ENCODE results near the gene CREB5. TPM values are rescaled to one million over a fixed set of nuclear protein-coding genes. Genes with fewer than 3 reads are reported as not detected.

The CREB5 gene
- total and polyA plus RNA-seq, 11 donors, result 7.6 to 38.7 (median 15.2) TPM

DNA sequence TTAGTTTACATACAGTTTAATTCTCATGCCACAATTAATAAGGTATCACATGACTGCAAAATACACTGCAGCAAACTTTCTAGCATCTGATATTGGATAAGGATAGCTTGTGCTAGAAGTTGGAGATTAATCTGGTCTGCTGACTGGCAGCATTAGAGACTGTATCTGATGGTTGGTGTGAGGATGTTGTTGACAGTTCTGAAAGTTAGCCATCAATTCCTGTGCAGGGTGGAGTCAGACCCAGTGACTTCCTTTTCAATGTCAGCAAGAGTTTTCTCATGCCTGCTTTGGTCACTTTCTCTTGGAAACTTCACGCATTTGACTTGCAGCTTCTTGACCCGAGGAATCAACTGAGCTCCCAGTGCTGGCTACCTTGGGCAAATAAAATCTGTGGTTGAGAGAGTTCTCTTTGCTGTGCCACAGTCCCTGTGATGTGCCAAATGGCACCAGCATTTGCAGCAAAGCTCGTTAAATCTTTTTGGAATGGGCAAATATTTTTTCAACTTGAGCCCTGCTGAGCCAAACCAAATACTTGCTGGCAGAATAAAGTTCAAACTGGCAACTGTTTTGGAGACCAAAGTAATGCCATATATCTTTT, 312.8 kb downstream of the CREB5 start:
- Histone ChIP-seq H3K4me1 (peaks cover 0 to 27% (median 21%) of the 10 kb centered on the region in 12 donors), H3K36me3 (peaks cover 0 to 45% (median 19%) of the 10 kb centered on the region in 9 donors), H3K27ac (peak overlapping the region in 1 of 12 donors; percentile 30), H3K4me3 (no peak overlapping the region), H3K9me3 (no peaks in the 10 kb centered on the region), H3K27me3 (no peaks in the 10 kb centered on the region)
- TF ChIP-seq POLR2A (IDR thresholded peaks at IDR 0.05), result no peak
- TF ChIP-seq, protein P1, sequence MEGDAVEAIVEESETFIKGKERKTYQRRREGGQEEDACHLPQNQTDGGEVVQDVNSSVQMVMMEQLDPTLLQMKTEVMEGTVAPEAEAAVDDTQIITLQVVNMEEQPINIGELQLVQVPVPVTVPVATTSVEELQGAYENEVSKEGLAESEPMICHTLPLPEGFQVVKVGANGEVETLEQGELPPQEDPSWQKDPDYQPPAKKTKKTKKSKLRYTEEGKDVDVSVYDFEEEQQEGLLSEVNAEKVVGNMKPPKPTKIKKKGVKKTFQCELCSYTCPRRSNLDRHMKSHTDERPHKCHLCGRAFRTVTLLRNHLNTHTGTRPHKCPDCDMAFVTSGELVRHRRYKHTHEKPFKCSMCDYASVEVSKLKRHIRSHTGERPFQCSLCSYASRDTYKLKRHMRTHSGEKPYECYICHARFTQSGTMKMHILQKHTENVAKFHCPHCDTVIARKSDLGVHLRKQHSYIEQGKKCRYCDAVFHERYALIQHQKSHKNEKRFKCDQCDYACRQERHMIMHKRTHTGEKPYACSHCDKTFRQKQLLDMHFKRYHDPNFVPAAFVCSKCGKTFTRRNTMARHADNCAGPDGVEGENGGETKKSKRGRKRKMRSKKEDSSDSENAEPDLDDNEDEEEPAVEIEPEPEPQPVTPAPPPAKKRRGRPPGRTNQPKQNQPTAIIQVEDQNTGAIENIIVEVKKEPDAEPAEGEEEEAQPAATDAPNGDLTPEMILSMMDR (IDR thresholded peaks at IDR 0.05), result no peak
- DNase-seq (no peak), ATAC-seq (peak in 3 of 4 donors; percentile 18 to 35 (median 30))
- 48 to 59% (median 54%) methylated on average over 3 of the region's 3 CpGs for WGBS, 4 donors
- intact Hi-C loops (cut with DNase I), result no loop called here

DNA sequence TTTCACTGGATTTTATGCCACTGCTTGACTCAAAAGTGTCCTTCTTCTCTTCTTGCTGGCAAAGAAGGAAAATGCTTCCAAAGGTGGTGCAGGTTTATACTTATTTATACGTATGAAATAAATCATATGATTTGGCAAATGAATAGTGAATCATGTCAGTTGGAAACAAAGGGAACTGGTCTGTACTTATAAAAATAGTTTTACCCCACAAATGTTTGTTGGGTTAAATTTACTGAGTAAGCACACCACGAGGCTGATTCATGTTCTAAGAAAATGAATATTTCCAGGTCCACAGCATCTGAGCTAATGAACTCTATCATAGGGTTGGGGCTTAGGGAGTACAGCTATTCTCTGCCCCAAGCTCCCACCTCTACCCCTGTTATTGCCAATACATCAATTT, 313.6 kb downstream of the CREB5 start:
- peak overlapping the region in 2 of 12 donors; percentile 27 to 30 for H3K27ac ChIP-seq

DNA sequence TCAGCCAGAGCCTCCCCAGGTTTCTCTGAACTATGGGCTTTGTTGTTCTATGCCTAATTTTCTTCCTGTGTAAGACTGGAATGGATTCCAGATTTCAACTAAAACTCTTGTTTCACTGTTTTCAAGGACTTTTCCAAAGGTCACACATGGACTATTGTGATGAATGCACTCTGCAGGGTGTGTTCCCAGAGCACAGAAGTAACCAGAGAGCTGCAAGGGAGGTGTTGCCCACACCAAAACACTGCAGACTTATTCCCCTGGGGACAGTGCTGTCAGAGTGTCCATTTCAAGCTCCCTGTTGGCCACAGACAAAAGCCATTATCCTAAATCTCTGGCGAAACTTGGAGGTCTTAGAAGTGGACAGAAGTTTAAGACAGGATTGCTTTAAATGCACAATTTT, 314.2 kb downstream of the CREB5 start:
- no peak for TF ChIP-seq POLR2A (IDR thresholded peaks at IDR 0.05)
- TF ChIP-seq, protein P1 (IDR thresholded peaks at IDR 0.05), result no peak
- peak overlapping the region in 2 of 12 donors; percentile 27 to 30 for H3K27ac ChIP-seq
- H3K4me3 ChIP-seq, result no peak overlapping the region
- DNase-seq, result no peak
- no peaks in the 10 kb centered on the region for H3K27me3 ChIP-seq
- peaks cover 0 to 35% (median 21%) of the 10 kb centered on the region in 12 donors for H3K4me1 ChIP-seq
- no peaks in the 10 kb centered on the region for H3K9me3 ChIP-seq
- peaks cover 0 to 31% (median 5%) of the 10 kb centered on the region in 9 donors for H3K36me3 ChIP-seq
- intact Hi-C loops (cut with DNase I), result no loop called here
- WGBS, 4 donors, result 39 to 60% (median 50%) methylated on average over 1 of the region's 1 CpG
- ATAC-seq, result peak in 3 of 4 donors; percentile 67 to 78 (median 76)

More for the DNA sequence above, 313.6 kb downstream of the CREB5 start:
- no peak overlapping the region for H3K4me3 ChIP-seq
- no peaks in the 10 kb centered on the region for H3K9me3 ChIP-seq
- TF ChIP-seq, protein P1 (IDR thresholded peaks at IDR 0.05), result no peak
- TF ChIP-seq POLR2A (IDR thresholded peaks at IDR 0.05), result no peak
- H3K36me3 ChIP-seq, result peaks cover 0 to 37% (median 11%) of the 10 kb centered on the region in 9 donors
- DNase-seq (no peak), ATAC-seq (no peak)
- WGBS, 4 donors, result 72 to 76% (median 75%) methylated on average over 2 of the region's 2 CpGs
- H3K4me1 ChIP-seq, result peaks cover 0 to 28% (median 21%) of the 10 kb centered on the region in 12 donors
- intact Hi-C loops (cut with DNase I), result no loop called here
- H3K27me3 ChIP-seq, result no peaks in the 10 kb centered on the region

DNA sequence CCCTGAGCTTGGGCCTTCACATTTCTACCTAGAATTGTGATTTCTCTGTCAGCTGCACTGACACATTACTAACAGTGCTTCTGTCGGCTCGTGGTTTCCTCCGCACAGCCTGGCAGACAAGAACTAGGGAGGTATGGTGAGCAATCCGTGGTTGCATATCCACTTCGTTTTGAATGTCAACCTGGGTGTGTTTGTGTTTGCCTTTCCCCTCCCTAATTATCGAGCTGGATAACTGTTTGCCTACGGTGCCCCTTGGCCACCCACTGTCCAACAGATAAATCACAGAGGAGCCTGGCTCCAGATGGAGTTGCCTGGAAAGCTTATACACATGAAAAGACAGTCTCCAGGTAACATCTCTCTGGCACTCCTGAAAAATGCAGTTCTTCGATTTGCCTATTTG, 317.0 kb downstream of the CREB5 start:
- H3K36me3 ChIP-seq, result peaks cover 0 to 18% (median 0%) of the 10 kb centered on the region in 9 donors
- ATAC-seq (no peak), DNase-seq (no peak)
- H3K27me3 ChIP-seq, result no peaks in the 10 kb centered on the region
- no peak overlapping the region for H3K4me3 ChIP-seq
- H3K9me3 ChIP-seq, result no peaks in the 10 kb centered on the region
- intact Hi-C loops (cut with DNase I), result no loop called here
- no peak overlapping the region for H3K27ac ChIP-seq
- H3K4me1 ChIP-seq, result peaks cover 0 to 49% (median 26%) of the 10 kb centered on the region in 12 donors
- TF ChIP-seq, protein P1 (IDR thresholded peaks at IDR 0.05), result no peak
- 77 to 94% (median 83%) methylated on average over 8 of the region's 8 CpGs for WGBS, 4 donors
